Measurements from ENCODE around the gene ANKRD50.

- no peak for TF ChIP-seq CTCF (IDR thresholded peaks at IDR 0.05)
- no peak for TF ChIP-seq POLR2A (IDR thresholded peaks at IDR 0.05)
These were observed 16.4 kb downstream of the ANKRD50 start for GRCh38 chr4:124696182-124696581.
